HepG2 (cell line): ENCODE measurements around the gene FUBP3. TPM values are rescaled to one million over a fixed set of nuclear protein-coding genes. Genes with fewer than 3 reads are reported as not detected.

Source experiments
- ARID3A ChIP-seq: IDR thresholded peaks from 2 replicates; pipeline ENCODE4 v1.6.1; 2012; ENCODE audit warnings: low read depth, low read length, improper control_type of control experiment
- ARID4A ChIP-seq: sonication (generic); formaldehyde crosslinking; IDR thresholded peaks from 2 replicates; pipeline ENCODE4 v1.5.0; 2020; ENCODE audit warnings: mild to moderate bottlenecking, missing genetic modification reagents, borderline replicate concordance
- DBP ChIP-seq: sonication (generic); formaldehyde crosslinking; IDR thresholded peaks from 2 replicates; pipeline ENCODE4 v1.4.0; 2020; ENCODE audit warnings: missing genetic modification reagents; ENCODE audit errors: not compliant biosample characterization
- REST ChIP-seq, 2 experiments: IDR thresholded peaks; 2 replicates each; pipeline ENCODE4 v1.6.1; 2011 to 2012; ENCODE audit warnings: low read length in 2 of 2, borderline replicate concordance in 1 of 2, low read depth in 1 of 2, mild to moderate bottlenecking in 1 of 2, moderate library complexity in 1 of 2
- ZBTB7B ChIP-seq: sonication (generic); formaldehyde crosslinking; IDR thresholded peaks from 2 replicates; pipeline ENCODE4 v1.4.0; 2020; ENCODE audit warnings: missing genetic modification reagents
- ZNF136 ChIP-seq: sonication (generic); formaldehyde crosslinking; IDR thresholded peaks from 2 replicates; pipeline ENCODE4 v1.8.1; 2022; ENCODE audit warnings: low read depth, mild to moderate bottlenecking, moderate library complexity, missing genetic modification reagents
- ZNF18 ChIP-seq: sonication (generic); formaldehyde crosslinking; IDR thresholded peaks from 2 replicates; pipeline ENCODE4 v1.8.0; 2022; ENCODE audit warnings: mild to moderate bottlenecking, missing genetic modification reagents; ENCODE audit not compliant: insufficient replicate concordance
- ZNF280D ChIP-seq: sonication (generic); formaldehyde crosslinking; IDR thresholded peaks from 2 replicates; pipeline ENCODE4 v1.5.1; 2020; ENCODE audit warnings: mild to moderate bottlenecking, missing genetic modification reagents
- ZNF746 ChIP-seq: sonication (generic); formaldehyde crosslinking; IDR thresholded peaks from 2 replicates; pipeline ENCODE4 v1.8.0; 2022; ENCODE audit warnings: mild to moderate bottlenecking, missing genetic modification reagents
- ZNF790 ChIP-seq: sonication (generic); formaldehyde crosslinking; IDR thresholded peaks from 2 replicates; pipeline ENCODE4 v1.8.0; 2022; ENCODE audit warnings: missing genetic modification reagents, mild to moderate bottlenecking, borderline replicate concordance
- polyA plus RNA-seq, 8 experiments: library from polyadenylated mRNA; depleted of rRNA in 3 of 8; stranded (reverse) in 7 of 8; unstranded in 1 of 8; fragments of >200 nt; fragmentation: Illumina TruSeq in 4 of 8; extraction: Trizol in 4 of 8; gene quantifications; 2 replicates each; pipeline versions ENCODE4 v1.2.1 to v1.2.3, GENCODE V29; 2011 to 2016; ENCODE audit warnings: low read depth in 4 of 8, missing spikeins in 1 of 8, mixed read lengths in 1 of 8; ENCODE audit not compliant: insufficient read depth in 1 of 8
- total RNA-seq, 5 experiments: library from RNA; depleted of rRNA; stranded (reverse); fragments of >200 nt; fragmentation: Illumina TruSeq; extraction: Trizol; gene quantifications; 2 replicates each; pipeline ENCODE4 v1.2.3, GENCODE V29; 2016; ENCODE audit warnings: low read depth in 1 of 5

The FUBP3 gene
- total and polyA plus RNA-seq, 2 of the 13 experiments (the other 11 are each of a cell fraction or from before 2014, with no cell fraction given): 28.7 to 40.0 TPM

- TF ChIP-seq ZNF746 (CRISPR knock-in tag) (no peak), ZNF280D (no peak), DBP (CRISPR knock-in tag) (peak; percentile 75), ZNF136 (no peak), ZBTB7B (CRISPR knock-in tag) (peak; percentile 93), ZNF18 (CRISPR knock-in tag) (peak; percentile 63), ARID3A (no peak), REST (IDR thresholded peaks at IDR 0.05; ENCODE audit: borderline replicate concordance in 1 of 2, low read depth in 1 of 2, low read length in 2 of 2) (no peak), ZNF790 (CRISPR knock-in tag) (no peak), ARID4A (CRISPR knock-in tag) (peak; percentile 86)
Measured at GRCh38 chr9:130578865-130579737, at the start of gene FUBP3 (continued).
